ENCODE measurements around the gene SHROOM3.

SHROOM3 gene

DNA sequence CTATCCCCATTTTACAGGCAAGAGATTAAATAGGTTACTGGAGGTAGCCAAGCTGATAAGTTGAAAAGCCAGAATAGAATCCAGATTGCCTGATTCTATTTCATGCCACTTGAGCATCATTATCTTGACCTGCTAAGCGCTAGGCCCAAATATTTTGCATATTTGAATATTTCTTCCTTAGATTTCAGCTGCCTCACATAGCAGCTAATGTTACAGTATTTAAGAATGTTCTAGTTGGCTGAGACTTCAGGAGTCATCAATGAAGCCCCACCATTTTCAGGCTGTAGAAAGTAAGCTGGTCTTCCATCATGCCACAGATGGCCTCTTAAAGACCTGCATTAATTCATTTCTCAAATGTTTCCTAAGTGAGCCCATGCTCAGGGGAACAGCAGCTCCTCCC lies 121.4 kb downstream of the SHROOM3 start:
- H3K4me1 ChIP-seq, result no peaks in the 10 kb centered on the region; the same call in 1 of the 2 replicates
- TF ChIP-seq, protein P1, sequence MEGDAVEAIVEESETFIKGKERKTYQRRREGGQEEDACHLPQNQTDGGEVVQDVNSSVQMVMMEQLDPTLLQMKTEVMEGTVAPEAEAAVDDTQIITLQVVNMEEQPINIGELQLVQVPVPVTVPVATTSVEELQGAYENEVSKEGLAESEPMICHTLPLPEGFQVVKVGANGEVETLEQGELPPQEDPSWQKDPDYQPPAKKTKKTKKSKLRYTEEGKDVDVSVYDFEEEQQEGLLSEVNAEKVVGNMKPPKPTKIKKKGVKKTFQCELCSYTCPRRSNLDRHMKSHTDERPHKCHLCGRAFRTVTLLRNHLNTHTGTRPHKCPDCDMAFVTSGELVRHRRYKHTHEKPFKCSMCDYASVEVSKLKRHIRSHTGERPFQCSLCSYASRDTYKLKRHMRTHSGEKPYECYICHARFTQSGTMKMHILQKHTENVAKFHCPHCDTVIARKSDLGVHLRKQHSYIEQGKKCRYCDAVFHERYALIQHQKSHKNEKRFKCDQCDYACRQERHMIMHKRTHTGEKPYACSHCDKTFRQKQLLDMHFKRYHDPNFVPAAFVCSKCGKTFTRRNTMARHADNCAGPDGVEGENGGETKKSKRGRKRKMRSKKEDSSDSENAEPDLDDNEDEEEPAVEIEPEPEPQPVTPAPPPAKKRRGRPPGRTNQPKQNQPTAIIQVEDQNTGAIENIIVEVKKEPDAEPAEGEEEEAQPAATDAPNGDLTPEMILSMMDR (IDR thresholded peaks at IDR 0.05; ENCODE audit: low read depth, low read length), result no peak

DNA sequence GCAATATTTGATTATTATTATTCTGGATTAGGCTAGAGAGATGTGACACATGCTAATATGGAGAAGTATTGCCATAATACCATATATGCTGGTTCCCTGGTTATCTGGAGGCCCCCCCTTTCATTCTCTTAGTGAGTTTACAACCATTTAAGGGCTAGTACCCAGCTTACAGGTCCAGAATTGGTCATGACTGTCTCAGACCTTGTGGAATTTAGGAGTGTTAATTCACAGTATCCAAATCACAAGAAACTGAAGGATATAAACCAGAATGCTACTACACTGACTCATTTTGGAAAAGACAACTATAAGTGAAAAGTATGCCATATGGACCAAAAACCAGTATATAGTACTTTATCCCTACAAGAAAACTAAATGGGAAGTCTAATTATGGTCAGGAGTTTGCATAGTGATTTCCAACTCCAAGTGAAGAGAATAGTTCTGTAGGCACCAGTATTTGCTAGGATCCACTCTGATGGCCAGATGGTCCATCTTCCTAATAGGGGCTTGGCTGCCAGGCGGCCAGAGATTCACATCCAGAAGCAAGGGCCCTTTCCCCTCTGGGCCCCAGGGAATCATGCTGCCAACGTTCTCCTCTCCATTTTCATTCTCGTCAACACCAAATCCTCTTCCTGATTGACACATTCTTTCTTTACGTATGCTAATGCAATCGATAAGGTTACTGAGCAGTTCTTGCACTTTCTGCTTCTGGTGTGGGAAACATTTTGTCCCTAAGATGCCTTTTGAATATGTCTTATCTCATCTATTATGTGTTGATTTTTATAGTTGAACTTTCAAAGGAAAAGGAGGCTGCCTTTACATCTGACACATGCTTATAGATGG lies 123.6 kb downstream of the SHROOM3 start:
- no peak for DNase-seq
- TF ChIP-seq, protein P1 (IDR thresholded peaks at IDR 0.05; ENCODE audit: low read depth, low read length), result no peak
- H3K4me1 ChIP-seq, result no peaks in the 10 kb centered on the region
- no peaks in the 10 kb centered on the region for H3K9me3 ChIP-seq
- H3K4me3 ChIP-seq (ENCODE audit: low read depth, low read length), result no peak overlapping the region
- H3K27me3 ChIP-seq, result no peaks in the 10 kb centered on the region
- H3K36me3 ChIP-seq, result no peaks in the 10 kb centered on the region

More for the DNA sequence above, 121.4 kb downstream of the SHROOM3 start:
- no peak for DNase-seq
- Histone ChIP-seq H3K27me3 (no peaks in the 10 kb centered on the region), H3K36me3 (no peaks in the 10 kb centered on the region), H3K9me3 (no peaks in the 10 kb centered on the region), H3K4me3 (ENCODE audit: low read depth, low read length) (no peak overlapping the region)

DNA sequence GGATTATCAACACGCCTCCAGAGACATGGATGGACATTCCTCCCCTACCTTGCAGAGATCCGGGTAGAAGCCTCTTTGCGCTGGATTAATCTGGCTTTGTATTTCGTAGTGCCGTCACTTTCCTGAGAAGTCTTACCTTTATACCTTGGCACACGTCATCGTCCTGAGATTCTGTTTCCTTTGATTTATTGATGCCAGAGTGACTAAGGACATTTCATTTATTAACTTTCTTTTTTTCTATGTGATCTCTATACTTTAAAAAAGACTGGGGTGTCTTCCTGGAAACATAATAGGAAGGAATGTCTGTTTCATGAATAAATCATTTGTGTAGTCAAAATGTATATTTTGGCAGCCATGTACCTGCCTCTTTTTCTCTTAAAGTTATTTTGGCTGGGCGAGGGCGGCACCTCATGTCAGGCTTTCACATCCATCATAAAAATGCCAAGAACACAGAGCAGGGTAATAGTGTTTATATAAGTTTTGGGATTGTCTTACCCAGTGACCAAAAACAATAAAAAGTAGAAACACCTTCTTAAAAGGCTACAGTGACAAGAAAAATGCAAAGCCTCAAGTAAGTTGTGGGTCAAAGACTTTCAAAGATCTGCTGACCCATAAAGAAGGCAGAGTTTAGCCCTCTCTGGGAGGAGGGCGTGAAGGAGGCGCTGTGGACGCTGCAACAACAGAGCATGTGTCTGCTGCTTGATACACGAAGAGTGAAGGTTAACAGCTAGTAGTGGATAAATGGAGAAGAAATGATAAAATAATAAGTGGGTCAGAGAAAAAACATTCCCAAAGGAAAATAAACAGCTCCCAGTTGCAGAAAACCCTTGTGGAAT lies 124.4 kb downstream of the SHROOM3 start:
- no peaks in the 10 kb centered on the region for H3K27me3 ChIP-seq
- no peak overlapping the region for H3K4me3 ChIP-seq (ENCODE audit: low read depth, low read length)
- H3K9me3 ChIP-seq, result no peaks in the 10 kb centered on the region
- H3K36me3 ChIP-seq, result no peaks in the 10 kb centered on the region
- H3K4me1 ChIP-seq, result no peaks in the 10 kb centered on the region
- DNase-seq, result no peak
- TF ChIP-seq, protein P1 (IDR thresholded peaks at IDR 0.05; ENCODE audit: low read depth, low read length), result no peak

DNA sequence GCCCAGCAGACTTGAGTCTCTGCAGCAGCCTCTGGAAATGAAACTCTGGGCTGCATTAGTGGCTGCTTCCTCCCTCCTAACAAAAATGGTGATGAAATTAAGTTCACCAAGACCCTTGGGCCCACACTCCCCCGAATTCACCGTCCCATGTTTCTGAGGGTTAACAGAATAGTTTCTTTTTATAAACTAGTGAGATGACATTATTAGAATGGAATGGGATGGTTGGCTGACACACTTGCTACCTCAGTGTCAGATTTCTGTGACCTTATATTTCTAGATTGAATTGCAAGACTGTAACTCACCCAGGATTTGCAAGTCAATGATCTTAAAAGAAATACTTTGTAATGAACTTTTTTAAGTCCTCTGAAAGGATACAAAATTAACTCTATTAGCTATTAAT lies 127.1 kb downstream of the SHROOM3 start:
- no peaks in the 10 kb centered on the region for H3K36me3 ChIP-seq
- TF ChIP-seq, protein P1 (IDR thresholded peaks at IDR 0.05; ENCODE audit: low read depth, low read length), result no peak
- no peak overlapping the region for H3K4me3 ChIP-seq (ENCODE audit: low read depth, low read length)
- no peaks in the 10 kb centered on the region for H3K9me3 ChIP-seq
- DNase-seq, result no peak
- H3K27me3 ChIP-seq, result no peaks in the 10 kb centered on the region
- no peaks in the 10 kb centered on the region for H3K4me1 ChIP-seq

DNA sequence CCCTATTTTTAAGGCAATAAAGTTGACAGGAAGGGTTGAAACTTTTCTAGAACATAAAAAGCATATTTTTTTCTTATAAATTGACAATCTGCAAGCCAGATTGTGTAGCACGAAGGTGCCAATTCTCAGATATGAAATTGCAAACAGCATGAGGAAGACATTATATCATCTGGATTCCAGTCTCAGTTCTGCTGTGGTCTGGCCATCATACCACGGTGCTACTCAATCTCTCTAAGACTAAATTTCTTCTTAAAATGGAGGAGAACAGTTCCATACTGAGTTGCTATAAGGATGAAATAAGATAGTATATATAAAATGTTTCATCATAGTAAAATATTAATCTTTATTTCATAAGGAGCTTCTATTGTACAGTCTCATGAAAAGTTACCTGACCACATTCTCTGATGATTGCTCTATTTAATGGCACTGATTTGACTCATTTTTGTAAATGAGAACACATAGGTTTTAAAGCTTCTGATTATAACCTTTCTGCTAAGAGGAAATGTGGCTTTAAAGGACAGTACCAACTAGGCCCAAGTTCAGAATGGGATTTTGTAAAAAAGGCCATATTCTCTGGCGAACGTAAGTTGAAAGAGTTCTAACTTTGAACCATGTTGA lies 127.9 kb downstream of the SHROOM3 start:
- H3K27me3 ChIP-seq, result no peaks in the 10 kb centered on the region
- H3K9me3 ChIP-seq, result no peaks in the 10 kb centered on the region
- H3K4me3 ChIP-seq (ENCODE audit: low read depth, low read length), result no peak overlapping the region
- TF ChIP-seq, protein P1 (IDR thresholded peaks at IDR 0.05; ENCODE audit: low read depth, low read length), result no peak
- no peak for DNase-seq
- no peaks in the 10 kb centered on the region for H3K36me3 ChIP-seq
- no peaks in the 10 kb centered on the region for H3K4me1 ChIP-seq

Data from BE2C (cell line).